Medulla oblongata (tissue), 1 donor: Measurements from ENCODE around the gene CNDP2.
A peak's percentile ranks its signal among the peaks of the same experiment; 100 is the strongest.
"Not testable (repeated sequence)": the region's sequence is repeated elsewhere in the genome, so short reads cannot be mapped to it uniquely, and the experiment has no call there.

Source experiments
- DNase-seq: peaks from one replicate; pipeline ENCODE4 v3.0.0-alpha.2; 2015; ENCODE audit errors: extremely low spot score

CNDP2 gene

DNA sequence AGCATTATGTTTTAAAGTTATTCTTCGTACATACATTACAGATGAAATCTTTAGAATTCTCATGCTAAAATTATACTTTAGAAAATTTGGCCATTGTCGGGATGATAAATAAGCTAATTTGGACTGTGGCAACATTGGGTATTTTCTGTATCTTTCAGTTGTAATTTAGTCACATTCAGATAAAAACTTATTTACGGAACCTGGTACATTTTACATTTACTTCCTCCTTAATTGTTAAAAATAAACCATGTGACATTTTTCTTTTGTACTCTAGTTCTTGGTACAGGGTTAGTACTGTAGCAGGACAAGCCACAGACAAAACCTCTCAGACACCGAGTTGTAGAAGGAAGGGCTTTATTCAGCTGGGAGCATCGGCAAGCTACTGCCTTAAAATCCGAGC lies 4.2 kb downstream of the CNDP2 start:
- no peak for DNase-seq

DNA sequence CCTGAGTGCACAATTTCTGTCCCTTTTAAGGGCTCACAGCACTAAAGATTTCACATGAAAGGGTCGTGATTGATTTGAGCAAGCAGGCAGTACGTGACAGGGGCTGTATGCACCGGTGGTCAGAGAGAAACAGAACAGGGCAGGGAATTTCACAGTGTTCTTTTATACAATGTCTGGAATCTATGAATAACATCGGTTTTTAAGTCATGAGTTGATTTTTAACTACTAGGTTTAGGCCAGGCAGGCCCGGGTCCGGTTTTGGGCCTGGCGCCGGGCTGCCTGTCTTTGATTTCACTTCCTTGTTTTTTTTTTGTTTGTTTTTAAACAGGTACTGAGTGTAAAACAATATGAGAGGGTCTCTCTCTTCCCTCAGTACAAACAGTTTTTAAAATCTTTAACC lies 4.6 kb downstream of the CNDP2 start:
- not testable (repeated sequence) for DNase-seq

DNA sequence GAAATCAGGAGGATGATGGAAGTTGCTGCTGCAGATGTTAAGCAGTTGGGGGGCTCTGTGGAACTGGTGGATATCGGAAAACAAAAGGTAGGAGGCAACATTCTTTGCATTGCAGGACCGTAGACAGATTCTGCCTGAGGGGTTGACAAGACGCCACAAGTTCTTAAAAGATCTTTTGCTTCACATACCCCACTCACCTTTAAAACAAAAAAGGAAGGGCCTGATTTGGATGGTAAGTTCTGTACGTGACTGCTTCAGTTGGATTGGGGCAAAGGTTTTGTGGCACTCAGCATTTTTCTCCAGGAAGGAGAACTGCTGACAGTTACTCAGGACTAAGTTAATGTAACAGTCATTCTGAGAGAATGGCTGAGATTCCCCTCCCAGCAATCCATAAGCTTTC lies 5.2 kb downstream of the CNDP2 start:
- peak; percentile 53 for DNase-seq

DNA sequence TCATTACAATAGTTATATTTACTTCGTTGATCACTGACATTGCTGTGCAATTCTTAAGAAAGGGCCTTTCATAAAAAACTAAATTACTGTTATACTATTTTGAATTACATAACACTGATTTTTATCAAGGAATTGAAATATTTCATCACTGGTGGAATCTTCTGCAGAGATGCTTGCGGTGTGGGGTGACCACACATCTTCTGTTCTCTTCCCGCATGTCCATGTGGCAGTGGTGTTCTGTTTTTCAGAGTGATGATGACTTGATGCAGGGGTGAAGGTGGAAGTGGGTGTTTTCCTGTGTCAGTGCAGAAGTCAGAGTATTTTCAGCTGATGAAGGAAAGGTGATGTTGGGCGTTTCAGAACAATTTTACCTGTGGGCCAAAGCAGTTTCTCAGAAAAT lies 7.0 kb downstream of the CNDP2 start:
- no peak for DNase-seq

DNA sequence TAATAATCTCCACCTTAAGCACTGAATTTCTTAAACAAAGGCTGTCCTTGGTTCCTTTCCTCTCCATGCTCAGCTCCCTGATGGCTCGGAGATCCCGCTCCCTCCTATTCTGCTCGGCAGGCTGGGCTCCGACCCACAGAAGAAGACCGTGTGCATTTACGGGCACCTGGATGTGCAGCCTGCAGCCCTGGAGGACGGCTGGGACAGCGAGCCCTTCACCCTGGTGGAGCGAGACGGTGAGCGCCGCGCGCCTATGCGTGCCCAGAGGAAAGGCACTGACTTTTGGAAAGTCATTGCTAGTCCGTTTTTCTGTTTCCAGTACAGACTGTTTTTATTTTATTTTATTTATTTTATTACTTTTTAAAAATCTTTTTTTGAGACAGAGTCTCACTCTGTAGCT lies 9.6 kb downstream of the CNDP2 start:
- no peak for DNase-seq

DNA sequence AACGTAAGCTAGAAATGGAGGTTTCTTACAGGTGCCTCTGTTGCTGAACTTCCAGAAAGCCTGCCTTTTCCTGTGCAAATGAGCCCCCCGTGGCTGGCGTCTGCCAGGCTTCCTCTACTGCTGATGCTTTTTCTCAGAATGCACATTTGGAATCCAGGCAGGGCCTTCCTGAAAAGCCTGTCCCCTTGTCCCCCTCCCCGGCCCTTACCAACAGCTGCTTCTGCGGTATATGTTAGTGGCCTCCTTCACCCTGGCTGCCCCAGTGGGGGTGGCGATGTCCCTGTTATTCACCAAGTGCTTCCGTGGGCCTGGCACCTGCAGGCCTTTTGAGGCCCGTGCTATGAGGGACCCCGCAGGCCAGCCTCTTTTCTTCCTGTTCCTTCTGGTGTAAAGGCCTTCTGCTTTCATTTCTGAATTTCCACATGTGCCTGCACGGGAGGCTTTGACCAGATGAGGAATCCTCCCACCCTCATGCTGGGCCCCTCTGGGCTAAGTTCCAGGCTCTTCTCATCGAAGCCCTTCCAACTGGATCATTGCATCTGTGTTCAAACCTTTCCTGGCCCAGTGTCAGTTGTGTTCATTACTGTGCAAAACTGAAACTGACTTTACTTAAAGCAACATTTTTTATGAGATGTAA lies 10.4 kb downstream of the CNDP2 start:
- DNase-seq = no peak

DNA sequence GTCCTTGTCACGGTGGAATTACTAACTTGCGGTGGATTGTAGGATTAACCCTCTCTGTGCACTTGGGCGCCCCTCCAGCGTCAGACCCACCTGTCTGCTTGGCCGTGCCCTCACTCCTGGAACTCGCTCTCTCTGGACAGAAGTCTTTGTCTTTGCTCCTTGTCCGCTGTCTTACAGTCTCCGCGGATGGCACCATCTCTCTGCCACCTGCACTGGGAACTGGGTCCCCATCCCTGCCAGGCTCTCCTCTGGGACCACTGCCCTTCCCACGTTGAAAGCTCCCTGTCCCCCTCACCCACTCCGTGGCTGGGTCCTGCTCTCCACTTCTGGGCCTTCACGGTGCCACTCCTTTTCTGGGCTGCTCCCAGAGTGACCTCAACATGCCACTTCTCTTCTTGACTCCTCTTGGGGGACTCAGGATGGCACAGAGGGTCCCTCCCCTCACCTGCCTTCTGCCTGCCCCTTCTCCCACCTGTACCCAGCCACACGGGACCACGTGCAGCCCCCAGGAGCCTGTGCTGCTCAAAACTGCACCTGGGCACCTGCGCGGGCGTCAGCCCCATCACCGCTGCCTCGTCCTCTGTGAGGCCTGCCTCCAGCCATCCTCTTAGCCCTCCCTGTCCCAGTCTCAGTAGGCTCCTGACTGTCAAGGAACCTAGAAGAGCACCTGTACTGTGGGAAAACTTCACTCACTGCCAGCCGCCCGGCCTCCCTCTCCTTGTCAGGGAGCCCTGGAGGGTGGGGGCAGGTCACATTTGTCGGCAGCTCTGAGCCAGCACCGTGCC lies 11.1 kb downstream of the CNDP2 start:
- no peak for DNase-seq

DNA sequence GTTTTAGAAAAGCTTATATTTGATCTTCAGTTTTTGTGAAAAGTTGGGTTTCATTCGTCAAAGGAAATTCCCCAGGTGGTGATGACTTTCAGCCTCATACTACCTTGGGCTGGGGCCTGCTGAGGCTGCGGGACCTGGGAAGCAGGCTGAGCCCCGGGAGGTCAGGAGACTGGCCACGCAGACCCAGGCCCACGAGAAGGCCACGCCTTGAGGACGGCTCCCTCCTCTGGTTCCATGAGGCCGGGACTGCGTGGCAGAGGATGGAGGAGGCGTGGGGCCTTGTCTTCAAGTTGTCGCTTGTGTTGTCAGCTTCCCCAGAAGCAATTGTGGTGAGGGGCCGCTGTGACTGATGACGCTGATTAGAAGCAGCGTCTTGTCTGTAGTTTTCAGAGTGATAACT lies 11.8 kb downstream of the CNDP2 start:
- DNase-seq = no peak

DNA sequence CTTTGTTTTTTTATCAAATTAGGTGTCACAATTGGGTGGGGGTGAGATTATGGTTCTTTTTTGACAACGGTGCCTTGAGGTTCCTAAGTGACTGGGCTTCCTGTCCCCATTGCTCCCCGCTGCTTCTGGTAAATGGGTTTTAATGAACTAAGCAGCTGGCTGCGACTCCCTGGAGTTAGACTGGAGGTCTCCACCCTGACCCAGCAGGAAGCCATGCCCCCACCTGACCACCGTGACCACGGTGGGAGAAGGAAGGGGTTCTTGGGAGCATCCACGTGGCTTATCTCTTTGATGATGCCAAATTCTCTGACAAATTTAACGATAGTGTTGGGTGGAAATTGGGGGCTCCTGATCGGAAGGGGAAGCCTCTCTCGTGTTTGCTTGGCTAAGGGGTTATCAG lies 12.2 kb downstream of the CNDP2 start:
- no peak for DNase-seq

DNA sequence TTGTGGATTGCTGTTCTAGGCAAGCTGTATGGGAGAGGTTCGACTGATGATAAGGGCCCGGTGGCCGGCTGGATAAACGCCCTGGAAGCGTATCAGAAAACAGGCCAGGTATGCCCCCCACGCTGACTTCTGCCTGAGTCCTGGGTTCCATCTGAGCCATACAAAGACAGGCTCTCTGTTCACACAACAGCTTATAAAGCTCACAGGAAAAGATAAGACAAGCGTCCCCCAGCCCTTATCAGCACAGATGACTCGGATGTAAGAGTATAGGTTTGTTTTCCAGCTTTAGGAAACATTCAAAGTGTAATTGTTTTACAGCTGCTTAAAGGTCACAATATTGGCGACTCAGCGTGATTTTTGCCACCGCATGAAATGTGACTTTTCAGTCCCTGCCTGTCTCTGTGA lies 12.7 kb downstream of the CNDP2 start:
- no peak for DNase-seq

DNA sequence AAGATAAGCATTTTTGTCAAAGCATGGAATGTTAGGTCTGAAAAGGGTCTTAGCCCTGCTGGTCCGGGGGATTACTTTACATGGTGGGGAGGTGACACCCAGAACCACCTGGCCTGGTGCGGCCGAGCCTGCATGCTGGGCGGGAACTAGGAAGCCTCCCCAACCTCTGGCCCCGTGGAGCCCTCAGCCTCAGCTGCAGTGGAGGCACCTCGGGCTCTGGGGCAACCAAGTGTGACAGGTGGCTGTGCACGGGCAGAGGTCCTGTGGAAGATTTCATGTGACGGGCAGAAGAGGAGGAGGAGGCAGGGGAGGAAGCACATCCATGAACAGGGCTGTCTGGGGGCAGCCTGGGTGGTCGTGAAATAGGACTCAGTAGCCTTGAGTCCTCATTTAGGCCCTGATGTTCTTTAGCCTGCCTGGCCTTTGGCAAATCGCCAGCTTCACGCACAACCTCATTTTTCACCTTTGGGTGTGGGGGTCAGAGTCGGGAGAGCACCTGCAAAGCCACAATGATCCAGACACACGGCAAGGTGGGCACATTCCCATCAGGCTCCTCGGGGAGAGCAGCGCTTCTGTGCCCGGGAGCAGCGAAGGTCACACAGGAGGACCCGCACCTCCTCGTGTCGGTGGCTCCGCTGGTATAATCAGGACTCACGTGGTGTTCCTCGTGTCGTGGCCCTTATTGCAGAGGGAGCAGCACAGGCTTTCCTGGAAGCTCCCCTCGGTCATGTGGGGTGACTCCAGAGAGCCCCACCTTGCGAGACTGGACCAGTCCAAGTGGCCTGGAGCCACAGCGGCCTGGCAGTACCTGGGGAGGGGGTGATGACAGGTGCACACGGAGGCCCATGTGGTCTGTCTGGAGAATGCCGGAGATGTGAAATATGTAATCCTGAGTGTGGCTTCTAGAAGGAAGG lies 13.9 kb downstream of the CNDP2 start:
- no peak for DNase-seq

DNA sequence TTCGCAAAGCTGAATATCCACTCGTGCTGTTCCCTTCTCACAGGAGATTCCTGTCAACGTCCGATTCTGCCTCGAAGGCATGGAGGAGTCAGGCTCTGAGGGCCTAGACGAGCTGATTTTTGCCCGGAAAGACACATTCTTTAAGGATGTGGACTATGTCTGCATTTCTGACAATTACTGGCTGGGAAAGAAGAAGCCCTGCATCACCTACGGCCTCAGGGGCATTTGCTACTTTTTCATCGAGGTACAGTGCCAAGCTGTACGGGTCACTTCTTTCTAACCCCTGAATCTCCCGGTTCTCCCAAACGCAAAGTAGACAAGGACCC lies 14.6 kb downstream of the CNDP2 start:
- DNase-seq = no peak

DNA sequence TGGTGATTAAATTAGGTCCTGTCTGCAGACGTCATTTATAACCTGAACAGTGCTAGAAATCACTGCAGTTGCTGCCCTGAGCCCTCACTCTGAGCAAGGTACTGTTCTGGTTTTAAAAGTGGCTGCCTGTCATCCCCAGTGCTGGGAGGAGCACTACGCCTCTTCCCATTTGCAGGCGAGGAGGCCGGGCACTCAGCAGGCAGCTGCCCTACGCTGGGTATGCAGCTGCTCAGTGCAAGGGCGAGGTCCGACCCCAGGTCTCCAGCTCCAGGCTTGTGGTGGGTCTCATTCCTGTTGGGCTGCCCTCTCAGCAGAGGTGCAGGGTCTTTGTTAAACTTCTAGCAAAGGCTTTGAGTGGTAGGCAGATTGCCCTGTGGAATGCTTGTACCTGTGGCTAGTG lies 15.7 kb downstream of the CNDP2 start:
- no peak for DNase-seq

DNA sequence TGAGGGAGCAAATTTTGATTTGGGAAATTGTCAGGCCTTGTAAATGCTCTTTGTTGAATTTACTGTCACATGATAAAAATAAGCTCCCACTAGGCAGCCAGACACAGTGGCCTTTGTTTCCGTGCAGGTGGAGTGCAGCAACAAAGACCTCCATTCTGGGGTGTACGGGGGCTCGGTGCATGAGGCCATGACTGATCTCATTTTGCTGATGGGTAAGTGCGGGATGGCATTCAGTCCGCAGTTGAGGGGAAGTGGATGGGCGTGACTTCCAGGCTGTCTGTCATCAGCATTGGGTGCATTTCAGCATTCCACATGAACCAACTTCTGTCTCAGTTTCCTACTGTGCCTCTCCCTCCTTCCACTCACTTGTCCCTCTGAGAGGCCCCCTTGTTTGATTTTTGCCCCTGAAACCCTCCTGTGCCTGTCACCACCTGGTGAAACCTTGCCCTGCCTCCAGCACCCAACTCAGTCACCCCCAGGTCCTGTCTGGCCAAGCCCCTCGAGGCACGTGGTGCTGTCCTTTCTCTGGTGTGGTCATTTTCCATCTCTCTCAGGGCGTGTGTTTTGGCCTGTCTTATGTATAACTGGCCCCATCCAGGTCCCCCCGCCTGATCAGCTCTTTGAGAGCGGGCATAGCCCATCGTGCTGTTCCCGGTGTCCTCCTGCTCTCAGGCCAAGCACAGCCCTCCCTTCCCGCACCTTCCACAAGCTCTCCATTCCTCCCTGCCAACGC lies 16.3 kb downstream of the CNDP2 start:
- peak; percentile 93 for DNase-seq

DNA sequence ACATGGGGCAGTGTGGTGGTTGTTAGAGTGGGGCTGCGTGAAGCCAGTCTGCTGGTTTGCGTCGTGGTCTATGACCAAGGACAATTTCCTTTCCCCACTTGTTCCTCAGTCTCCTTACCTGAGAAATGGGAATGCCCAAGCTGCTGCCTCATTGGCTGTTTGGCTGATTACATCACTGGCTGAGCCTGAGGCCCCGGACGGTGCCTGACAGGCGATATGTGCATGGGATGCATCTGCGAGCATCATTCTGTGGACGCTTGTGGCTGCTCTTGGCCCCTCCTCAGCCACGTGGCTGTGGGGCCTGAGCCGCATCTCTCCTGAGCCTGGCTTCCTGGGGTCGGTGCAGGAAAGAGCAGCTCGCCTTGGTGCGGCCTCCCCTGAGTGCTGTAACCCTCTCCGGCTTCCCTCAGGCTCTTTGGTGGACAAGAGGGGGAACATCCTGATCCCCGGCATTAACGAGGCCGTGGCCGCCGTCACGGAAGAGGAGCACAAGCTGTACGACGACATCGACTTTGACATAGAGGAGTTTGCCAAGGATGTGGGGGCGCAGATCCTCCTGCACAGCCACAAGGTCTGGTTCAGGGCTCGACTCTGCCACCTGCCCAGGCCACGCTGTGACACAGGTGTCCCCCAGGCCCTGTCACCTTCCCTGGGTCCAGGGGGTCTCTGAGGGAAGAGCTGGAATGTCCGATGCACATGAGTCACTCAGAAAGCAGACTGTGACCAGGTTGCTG lies 17.2 kb downstream of the CNDP2 start:
- DNase-seq = no peak

DNA sequence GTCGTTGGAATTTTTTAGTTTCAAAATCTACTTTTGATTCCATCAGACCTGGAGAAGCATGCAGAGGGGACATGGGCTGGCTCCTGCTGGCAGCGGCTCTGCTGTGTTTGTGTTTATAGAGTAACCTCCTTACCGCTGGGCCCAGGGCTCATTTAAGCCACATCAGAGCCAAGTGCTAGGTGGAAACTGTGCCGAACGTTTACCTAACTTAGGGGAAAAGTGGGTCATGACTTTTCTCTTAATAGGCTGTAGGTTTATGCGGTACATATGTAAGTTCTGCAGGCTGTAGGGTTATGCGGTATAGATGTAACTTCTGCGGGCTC lies 17.7 kb downstream of the CNDP2 start:
- DNase-seq = no peak

DNA sequence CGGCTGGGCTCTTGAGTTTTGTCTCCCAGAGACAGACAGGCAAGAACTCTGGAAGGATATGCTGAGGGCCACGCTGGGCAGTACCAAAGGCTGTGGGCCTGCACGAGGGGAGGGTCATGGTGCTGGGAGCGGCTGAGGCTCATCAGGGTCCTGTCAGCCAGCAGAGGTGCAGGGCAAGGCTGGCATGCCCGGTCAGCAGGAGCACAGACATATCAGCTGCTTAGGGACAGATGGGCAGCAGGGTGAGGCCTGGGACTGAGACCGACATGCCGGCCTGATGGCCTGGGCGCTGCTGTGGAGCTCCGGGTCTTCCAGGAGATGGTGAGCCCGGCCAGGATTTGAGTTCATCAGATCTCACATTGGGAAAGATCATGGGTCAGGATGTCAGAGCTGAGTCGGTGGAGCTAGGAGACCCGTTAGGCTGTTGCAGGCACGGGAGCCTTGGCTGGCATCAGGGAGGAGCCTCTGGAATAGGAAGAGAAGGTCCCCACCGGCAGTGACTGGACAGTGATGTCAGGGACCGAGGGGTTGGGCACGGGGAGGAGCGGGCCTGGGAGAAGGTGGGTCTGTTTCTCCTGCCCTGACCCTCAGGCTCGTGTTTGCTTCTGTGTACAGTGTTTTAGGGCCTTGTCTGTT lies 18.8 kb downstream of the CNDP2 start:
- DNase-seq = no peak

DNA sequence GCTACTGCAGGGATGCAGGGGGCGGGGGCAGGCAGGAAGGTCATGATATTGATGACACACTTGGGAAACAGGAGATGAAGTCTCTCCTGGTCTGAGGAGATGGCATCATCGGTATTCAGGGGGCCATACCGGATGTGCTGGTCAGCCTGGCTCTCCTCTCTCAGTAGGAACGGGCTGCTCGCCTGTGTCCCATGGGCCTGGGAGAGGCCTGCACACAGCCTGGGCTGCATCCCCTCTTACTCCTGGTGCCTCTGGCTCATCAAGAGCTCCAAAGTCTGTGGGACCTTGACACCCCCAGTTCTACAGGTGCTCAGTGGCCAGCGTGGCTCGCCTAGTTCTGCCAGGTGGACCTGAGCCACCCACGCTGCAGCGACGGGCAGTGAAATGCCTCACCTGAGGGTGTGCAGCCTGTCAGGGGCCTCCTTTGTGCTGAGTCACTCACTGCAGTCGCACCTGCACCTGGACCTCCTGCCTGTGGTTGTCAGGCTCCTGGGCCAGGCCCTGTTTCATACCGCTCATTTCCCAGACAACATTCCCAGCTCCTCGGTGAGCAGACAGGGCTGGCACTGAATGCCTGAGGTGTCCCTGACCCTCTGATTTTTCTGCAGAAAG lies 19.6 kb downstream of the CNDP2 start:
- DNase-seq = no peak

DNA sequence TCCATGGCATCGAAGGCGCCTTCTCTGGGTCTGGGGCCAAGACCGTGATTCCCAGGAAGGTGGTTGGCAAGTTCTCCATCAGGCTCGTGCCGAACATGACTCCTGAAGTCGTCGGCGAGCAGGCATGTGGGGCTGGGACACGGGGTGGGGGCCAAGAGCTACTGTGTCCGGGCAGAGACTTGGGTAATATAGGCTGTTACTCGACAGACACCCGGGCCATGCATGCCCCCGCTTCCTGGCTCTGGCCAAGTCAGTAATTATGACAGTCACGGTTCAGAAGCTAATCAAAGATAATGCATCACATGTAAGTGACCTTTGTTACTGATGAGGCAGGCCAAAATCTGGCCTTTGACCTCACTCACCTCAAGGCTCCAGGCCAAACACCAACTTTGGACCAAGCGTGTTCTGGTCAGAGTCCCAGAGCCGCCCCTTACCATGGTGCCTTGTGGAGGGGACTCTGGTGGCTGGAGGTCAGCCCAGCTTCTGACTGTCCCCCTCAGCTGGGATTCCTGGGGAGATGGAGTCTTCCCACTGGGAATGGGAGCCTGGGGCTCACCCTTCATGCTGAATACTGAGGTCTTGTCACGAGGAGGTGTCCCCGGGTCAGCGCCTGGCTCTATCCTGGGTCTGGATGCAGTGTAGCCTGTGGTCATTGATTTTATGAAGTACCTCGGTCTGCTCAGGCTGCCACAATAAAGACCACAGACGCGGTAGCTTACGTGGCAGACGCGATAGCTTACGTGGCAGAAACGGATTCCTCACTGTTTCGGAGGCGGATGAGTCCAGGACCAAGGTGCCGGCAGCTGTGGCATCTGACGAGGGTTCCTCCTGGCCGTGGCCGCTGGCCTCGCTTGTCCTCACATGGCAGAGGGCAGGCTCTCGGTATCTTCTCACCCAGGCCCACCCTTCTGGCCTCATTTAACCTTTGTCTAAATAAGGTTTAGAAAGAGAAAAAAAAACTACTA lies 20.4 kb downstream of the CNDP2 start:
- DNase-seq = no peak
